Measurements from ENCODE around the gene DMBT1. TPM values are rescaled to one million over a fixed set of nuclear protein-coding genes. Genes with fewer than 3 reads are reported as not detected.

DMBT1 gene
- total and polyA plus RNA-seq, 2 of the 4 experiments (the other 2 are of a cell fraction) = under 0.01 TPM; not detected in 1

GRCh38 chr10:122674781-122675180, 114.2 kb downstream of the DMBT1 start:
- no peak overlapping the region for H4K8ac ChIP-seq (ENCODE audit: low read depth in 2 of 2, low read length in 2 of 2)
- H2BK120ac ChIP-seq (ENCODE audit: low read depth, low read length) = no peak overlapping the region
- H2BK15ac ChIP-seq (ENCODE audit: low read depth, low read length) = no peak overlapping the region
- no peak overlapping the region for H3K56ac ChIP-seq (ENCODE audit: extremely low read depth, insufficient read depth, low read length)
- H4K91ac ChIP-seq (ENCODE audit: insufficient read depth, low read depth, low read length) = no peak overlapping the region
- no peaks in the 10 kb centered on the region for H4K20me1 ChIP-seq (ENCODE audit: insufficient read depth, low read length)
- BruUV-seq (replicated peaks) = no TSS peak
- no peaks in the 10 kb centered on the region; the same call in 1 of the 2 replicates for H3K9me3 ChIP-seq (ENCODE audit: control insufficient read depth, insufficient read depth, low read length)
- CTCF ChIA-PET = interaction anchor here (0.6 to 1.3 kb wide), 2 partner anchors 26 to 270 kb away, joined by 3 read pairs; no protein-coding TSS in a partner anchor
- no peak overlapping the region for H3K23ac ChIP-seq (ENCODE audit: low read depth, low read length)
- H3K4me1 ChIP-seq (ENCODE audit: control insufficient read depth, insufficient read depth, low read length) = no peaks in the 10 kb centered on the region
- no peaks in the 10 kb centered on the region for H3K27me3 ChIP-seq (ENCODE audit: control insufficient read depth, insufficient read depth, low read length)
- H3K14ac ChIP-seq (replicated peaks; ENCODE audit: low read depth, low read length) = no peak overlapping the region
- no peaks in the 10 kb centered on the region for H3K79me1 ChIP-seq (ENCODE audit: low read depth in 1 of 2, low read length in 2 of 2)
- no peak overlapping the region for H2AK9ac ChIP-seq (replicated peaks; ENCODE audit: low read depth, low read length, poor library complexity)
- WGBS, 2 experiments (ENCODE audit: extremely low coverage in 2 of 2, insufficient read length in 1 of 2) = 10% methylated on average over 2 of the region's 8 CpGs; no CpG with 5 or more reads in 1 of the 2 experiments
- ATAC-seq (ENCODE audit: low read depth) (no peak), DNase-seq (no peak)
- POLR2A ChIA-PET (ENCODE audit: unreplicated experiment) = no interaction called here
- in situ Hi-C loops (cut with MboI; ENCODE audit: low sequenced_read_pairs) (loop anchor here (25.0 kb wide), 1 partner anchor 888 kb away; no protein-coding TSS in a partner anchor), dilution Hi-C loops (cut with HindIII; ENCODE audit: low sequenced_read_pairs, unreplicated experiment) (no loop called here), intact Hi-C loops (cut with micrococcal nuclease) (no loop called here)
- no peak overlapping the region for H2BK20ac ChIP-seq (ENCODE audit: low read depth, low read length)
- H2AK5ac ChIP-seq (ENCODE audit: low read depth, low read length) = no peak overlapping the region
- H3K27ac ChIP-seq (ENCODE audit: insufficient read depth, low read length) = no peak overlapping the region
- TF ChIP-seq RCOR1 (IDR thresholded peaks at IDR 0.05; ENCODE audit: insufficient replicate concordance, low read length) (no peak), NFE2L2 (IDR thresholded peaks at IDR 0.05; ENCODE audit: low read depth, low read length) (no peak)
- no peaks in the 10 kb centered on the region for H3K36me3 ChIP-seq (ENCODE audit: control insufficient read depth, insufficient read depth, low read length)
- no peaks in the 10 kb centered on the region for H3K9me1 ChIP-seq (ENCODE audit: insufficient read depth, low read length)
- no peak overlapping the region for H3K9ac ChIP-seq (ENCODE audit: low read depth, low read length)
- H3K4me2 ChIP-seq (ENCODE audit: low read depth, low read length) = no peak overlapping the region
- H3K4me3 ChIP-seq (ENCODE audit: insufficient read depth, low read depth, low read length) = no peak overlapping the region
- H3K18ac ChIP-seq (ENCODE audit: low read depth, low read length) = no peak overlapping the region
- no peak overlapping the region for H2BK5ac ChIP-seq (ENCODE audit: low read depth, low read length, poor library complexity, severe bottlenecking)
- no peak overlapping the region for H3K4ac ChIP-seq (ENCODE audit: low read depth, low read length)
- no peak overlapping the region for H2AFZ ChIP-seq (replicated peaks; ENCODE audit: low read length, poor library complexity)
- no peak overlapping the region for H4K5ac ChIP-seq (ENCODE audit: low read depth, low read length)

All from IMR-90 (cell line).